Neural progenitor cell (in vitro differentiated cells): ENCODE measurements around the gene AFG1L. TPM values are rescaled to one million over a fixed set of nuclear protein-coding genes. Genes with fewer than 3 reads are reported as not detected.

Source experiments
- DNase-seq: peaks from one replicate; pipeline ENCODE4 v3.0.0-alpha.2; 2016; ENCODE audit warnings: low spot score
- H2AFZ ChIP-seq: fragments of 200-600 bp; sonication (generic); replicated peaks from 2 replicates; pipeline ENCODE4 v1.6.1; 2016; ENCODE audit warnings: antibody characterized with exemption
- H3F3A ChIP-seq: fragments of 200-600 bp; sonication (generic); 2 replicates; pipeline ENCODE4 v1.6.1; 2016; ENCODE audit warnings: antibody characterized with exemption, low read depth
- H3K27ac ChIP-seq: fragments of 200-600 bp; sonication (generic); 2 replicates; pipeline ENCODE4 v1.5.1; 2016; ENCODE audit warnings: mild to moderate bottlenecking
- H3K27me3 ChIP-seq: fragments of 200-600 bp; sonication (generic); 2 replicates; pipeline ENCODE4 v1.6.1; 2016; ENCODE audit warnings: mild to moderate bottlenecking, moderate library complexity
- H3K36me3 ChIP-seq: fragments of 200-600 bp; sonication (generic); 2 replicates; pipeline ENCODE4 v1.5.1; 2016
- H3K4me1 ChIP-seq: fragments of 200-600 bp; sonication (generic); 2 replicates; pipeline ENCODE4 v1.6.1; 2016; ENCODE audit warnings: mixed run types
- H3K4me2 ChIP-seq: fragments of 200-600 bp; sonication (generic); 2 replicates; pipeline ENCODE4 v1.6.1; 2016
- H3K4me3 ChIP-seq: fragments of 200-600 bp; sonication (generic); 2 replicates; pipeline ENCODE4 v1.5.1; 2016
- H3K79me2 ChIP-seq: fragments of 200-600 bp; sonication (generic); 2 replicates; pipeline ENCODE4 v1.6.1; 2016; ENCODE audit warnings: low read depth
- H3K9ac ChIP-seq: fragments of 200-600 bp; sonication (generic); 2 replicates; pipeline ENCODE4 v1.6.1; 2016
- H3K9me3 ChIP-seq: fragments of 200-600 bp; sonication (generic); 2 replicates; pipeline ENCODE4 v1.5.1; 2016; ENCODE audit warnings: low read depth
- H4K20me1 ChIP-seq: fragments of 200-600 bp; sonication (generic); 2 replicates; pipeline ENCODE4 v1.6.1; 2016; ENCODE audit warnings: low read depth
- H3K27ac Mint-ChIP-seq: 3 replicates; pipeline ENCODE4 v1.8.0; 2021; ENCODE audit warnings: mixed read lengths
- H3K27me3 Mint-ChIP-seq: 2 replicates; pipeline ENCODE4 v1.8.0; 2022; ENCODE audit warnings: low read depth, mild to moderate bottlenecking, inconsistent platforms, moderate library complexity, mixed read lengths; ENCODE audit not compliant: insufficient read depth
- H3K36me3 Mint-ChIP-seq: 3 replicates; pipeline ENCODE4 v1.8.0; 2021; ENCODE audit warnings: mixed read lengths
- H3K4me1 Mint-ChIP-seq: 3 replicates; pipeline ENCODE4 v1.8.0; 2021; ENCODE audit warnings: mixed read lengths
- H3K4me3 Mint-ChIP-seq: 3 replicates; pipeline ENCODE4 v1.8.0; 2021; ENCODE audit warnings: mild to moderate bottlenecking, moderate library complexity, mixed read lengths
- H3K9me3 Mint-ChIP-seq: 3 replicates; pipeline ENCODE4 v1.8.0; 2020; ENCODE audit warnings: mixed read lengths
- CTCF ChIP-seq: fragments of 200-600 bp; sonication (generic); IDR thresholded peaks from 2 replicates; pipeline ENCODE4 v1.5.1; 2017; ENCODE audit warnings: antibody characterized with exemption, mild to moderate bottlenecking
- EZH2 ChIP-seq: fragments of 200-600 bp; sonication (generic); IDR thresholded peaks from 2 replicates; pipeline ENCODE4 v1.6.1; 2017; ENCODE audit warnings: antibody characterized with exemption, mild to moderate bottlenecking, moderate library complexity
- EZH2phosphoT487 ChIP-seq: fragments of 200-600 bp; sonication (generic); IDR thresholded peaks from 2 replicates; pipeline ENCODE4 v1.6.1; 2017; ENCODE audit warnings: antibody characterized with exemption
- total RNA-seq: library from RNA; depleted of rRNA; stranded (reverse); fragments of >200 nt; gene quantifications from 2 replicates; pipeline ENCODE4 v1.2.3, GENCODE V29; 2015; ENCODE audit warnings: low replicate concordance

AFG1L gene
- total RNA-seq, 1 donor from 2014 or later: 8.3 TPM

GRCh38 chr6:108550256-108550655 is 255.4 kb downstream of the AFG1L start:
- no peaks in the 10 kb centered on the region for H4K20me1 ChIP-seq
- H3K27ac ChIP-seq: no peak overlapping the region
- H3K9me3 ChIP-seq: no peaks in the 10 kb centered on the region
- H3K4me1 ChIP-seq: no peaks in the 10 kb centered on the region
- no peak overlapping the region for H2AFZ ChIP-seq
- no peak overlapping the region for H3K4me3 ChIP-seq
- peaks cover 4% of the 10 kb centered on the region for H3K27me3 ChIP-seq
- no peaks in the 10 kb centered on the region for H3F3A ChIP-seq
- H3K36me3 ChIP-seq: no peaks in the 10 kb centered on the region
- H3K27ac Mint-ChIP-seq: no peak overlapping the region
- no peak for DNase-seq
- H3K4me2 ChIP-seq: no peak overlapping the region
- no peaks in the 10 kb centered on the region for H3K4me1 Mint-ChIP-seq
- H3K4me3 Mint-ChIP-seq: no peak overlapping the region
- H3K9ac ChIP-seq: no peak overlapping the region
- no peaks in the 10 kb centered on the region for H3K79me2 ChIP-seq
- H3K9me3 Mint-ChIP-seq: no peaks in the 10 kb centered on the region
- TF ChIP-seq CTCF (no peak), EZH2phosphoT487 (no peak), EZH2 (no peak)
- no peaks in the 10 kb centered on the region for H3K27me3 Mint-ChIP-seq
- H3K36me3 Mint-ChIP-seq: no peaks in the 10 kb centered on the region

- peaks cover 11% of the 10 kb centered on the region for H3K27me3 Mint-ChIP-seq
- no peak for DNase-seq
- no peaks in the 10 kb centered on the region for H3K36me3 Mint-ChIP-seq
- Histone ChIP-seq H3F3A (peaks cover 28% of the 10 kb centered on the region), H3K36me3 (no peaks in the 10 kb centered on the region), H3K9me3 (no peaks in the 10 kb centered on the region), H3K27me3 (peaks cover 27% of the 10 kb centered on the region), H3K4me3 (no peak overlapping the region), H3K79me2 (no peaks in the 10 kb centered on the region), H2AFZ (no peak overlapping the region), H3K4me2 (no peak overlapping the region), H3K27ac (no peak overlapping the region), H3K4me1 (peaks cover 8% of the 10 kb centered on the region), H3K9ac (no peak overlapping the region), H4K20me1 (no peaks in the 10 kb centered on the region)
- no peaks in the 10 kb centered on the region for H3K9me3 Mint-ChIP-seq
- TF ChIP-seq EZH2 (no peak), CTCF (no peak), EZH2phosphoT487 (no peak)
- H3K4me3 Mint-ChIP-seq: peak overlapping the region; percentile 41
- no peak overlapping the region for H3K27ac Mint-ChIP-seq
- peaks cover 9% of the 10 kb centered on the region for H3K4me1 Mint-ChIP-seq
Measured at GRCh38 chr6:108555399-108556052, 260.7 kb downstream of the AFG1L start.

GRCh38 chr6:108556250-108556649 is 261.4 kb downstream of the AFG1L start:
- no peaks in the 10 kb centered on the region for H3K9me3 ChIP-seq
- H3K4me3 ChIP-seq: no peak overlapping the region
- peaks cover 8% of the 10 kb centered on the region for H3K4me1 ChIP-seq
- no peaks in the 10 kb centered on the region for H3K36me3 Mint-ChIP-seq
- peaks cover 28% of the 10 kb centered on the region for H3F3A ChIP-seq
- no peaks in the 10 kb centered on the region for H3K36me3 ChIP-seq
- H2AFZ ChIP-seq: no peak overlapping the region
- H3K79me2 ChIP-seq: no peaks in the 10 kb centered on the region
- no peak overlapping the region for H3K9ac ChIP-seq
- peaks cover 31% of the 10 kb centered on the region for H3K27me3 ChIP-seq
- no peaks in the 10 kb centered on the region for H4K20me1 ChIP-seq
- H3K9me3 Mint-ChIP-seq: no peaks in the 10 kb centered on the region
- no peak for TF ChIP-seq CTCF
- TF ChIP-seq EZH2: no peak
- no peak for TF ChIP-seq EZH2phosphoT487
- H3K4me3 Mint-ChIP-seq: peak overlapping the region; percentile 86
- H3K4me2 ChIP-seq: no peak overlapping the region
- no peak overlapping the region for H3K27ac Mint-ChIP-seq
- peaks cover 9% of the 10 kb centered on the region for H3K4me1 Mint-ChIP-seq
- peaks cover 11% of the 10 kb centered on the region for H3K27me3 Mint-ChIP-seq
- DNase-seq: no peak
- no peak overlapping the region for H3K27ac ChIP-seq
